BJ (cell line): ENCODE measurements around the gene PISD. TPM values are rescaled to one million over a fixed set of nuclear protein-coding genes. Genes with fewer than 3 reads are reported as not detected.

Source experiments
- CTCF ChIA-PET: fragments of 350-600 bp; formaldehyde crosslinking; extraction: SDS; loops from one replicate; lab custom pipeline; 2021; ENCODE audit warnings: antibody characterized with exemption, inconsistent platforms; lab: Yijun Ruan, JAX
- POLR2A ChIA-PET: fragments of 300-600 bp; sonication (Branson Sonifier 250); formaldehyde crosslinking; extraction: SDS; loops from one replicate; lab custom pipeline; 2021; ENCODE audit warnings: antibody characterized with exemption; lab: Charles Lee
- DNase-seq: peaks from one replicate; pipeline ENCODE4 v3.0.0-alpha.2; 2011; ENCODE audit warnings: low read depth
- H3K27me3 ChIP-seq: 2 replicates; pipeline ENCODE4 v1.6.0; 2011; ENCODE audit warnings: low read length; ENCODE audit not compliant: control insufficient read depth, insufficient read depth
- H3K36me3 ChIP-seq: 2 replicates; pipeline ENCODE4 v1.5.1; 2011; ENCODE audit warnings: low read length; ENCODE audit not compliant: control insufficient read depth, insufficient read depth
- H3K4me3 ChIP-seq: 2 replicates; pipeline ENCODE4 v1.5.1; 2011; ENCODE audit warnings: low read depth, mild to moderate bottlenecking, control low read depth, low read length
- CTCF ChIP-seq: IDR thresholded peaks from 2 replicates; pipeline ENCODE4 v1.5.1; 2011; ENCODE audit warnings: low read depth, mild to moderate bottlenecking, control low read depth, inconsistent platforms, low read length, moderate library complexity; ENCODE audit not compliant: insufficient read depth
- polyA plus RNA-seq: library from polyadenylated mRNA; depleted of rRNA; stranded (reverse); fragments of >200 nt; gene quantifications from 2 replicates; pipeline ENCODE4 v1.2.3, GENCODE V29; 2011

The PISD gene
- polyA plus RNA-seq, 1 experiment: 26.9 TPM

GRCh38 chr22:31631436-31631835 is 30.6 kb downstream of the PISD start:
- no peak for TF ChIP-seq CTCF
- Histone ChIP-seq H3K4me3 (no peak overlapping the region), H3K36me3 (peaks cover 3% of the 10 kb centered on the region), H3K27me3 (no peaks in the 10 kb centered on the region)
- ChIA-PET CTCF (interaction anchor here (0.9 to 12.2 kb wide), 6 partner anchors 15 to 339 kb away, joined by 3 to 156 read pairs (median 3); no protein-coding TSS in a partner anchor), POLR2A (no interaction called here)
- DNase-seq: no peak

GRCh38 chr22:31630331-31631329 is 31.4 kb downstream of the PISD start:
- ChIA-PET POLR2A (interaction anchor here (0.6 kb wide), 1 partner anchor 69 kb away, joined by 3 read pairs; no protein-coding TSS in a partner anchor), CTCF (interaction anchor here (0.6 to 12.2 kb wide), 8 partner anchors 9 to 340 kb away, joined by 3 to 156 read pairs (median 3); no protein-coding TSS in a partner anchor)
- no peak for DNase-seq
- no peak for TF ChIP-seq CTCF
- no peaks in the 10 kb centered on the region for H3K27me3 ChIP-seq
- H3K36me3 ChIP-seq: peaks cover 4% of the 10 kb centered on the region
- peak overlapping the region; percentile 74 for H3K4me3 ChIP-seq

- CTCF ChIA-PET: interaction anchor here (0.6 to 12.2 kb wide), 3 partner anchors 10 to 71 kb away, joined by 3 to 156 read pairs (median 3); no protein-coding TSS in a partner anchor
- POLR2A ChIA-PET: no interaction called here
- peaks cover 10% of the 10 kb centered on the region for H3K36me3 ChIP-seq
- no peaks in the 10 kb centered on the region for H3K27me3 ChIP-seq
- TF ChIP-seq CTCF: no peak
- peak overlapping the region; percentile 74 for H3K4me3 ChIP-seq
- no peak for DNase-seq
These were observed 32.3 kb downstream of the PISD start for GRCh38 chr22:31629741-31630184.

GRCh38 chr22:31628969-31629708 is 32.9 kb downstream of the PISD start:
- Histone ChIP-seq H3K27me3 (no peaks in the 10 kb centered on the region), H3K4me3 (peak overlapping the region; percentile 74; the same call in 1 of the 2 replicates), H3K36me3 (peaks cover 12% of the 10 kb centered on the region)
- TF ChIP-seq CTCF: no peak
- ChIA-PET POLR2A (interaction anchor here (0.6 kb wide), 1 partner anchor 133 kb away, joined by 3 read pairs; no protein-coding TSS in a partner anchor), CTCF (interaction anchor here (1.7 to 12.2 kb wide), 2 partner anchors 11 to 70 kb away, joined by 3 to 156 read pairs; no protein-coding TSS in a partner anchor)
- no peak for DNase-seq
